ENCODE results near the gene CNKSR2.
"Not testable (repeated sequence)": the region's sequence is repeated elsewhere in the genome, so short reads cannot be mapped to it uniquely, and the experiment has no call there.

CNKSR2 gene

GRCh38 chrX:21438792-21439191 is 64.6 kb downstream of the CNKSR2 start:
- DNase-seq (ENCODE audit: extremely low read depth in 1 of 2, low read depth in 1 of 2), result no peak

GRCh38 chrX:21440911-21441310 is 66.7 kb downstream of the CNKSR2 start:
- DNase-seq (ENCODE audit: extremely low read depth in 1 of 2, low read depth in 1 of 2), result no peak

- no peak for DNase-seq (ENCODE audit: extremely low read depth in 1 of 2, low read depth in 1 of 2)
Measured at GRCh38 chrX:21457718-21458117, 83.5 kb downstream of the CNKSR2 start.

GRCh38 chrX:21469071-21469470 is 94.9 kb downstream of the CNKSR2 start:
- DNase-seq (ENCODE audit: extremely low read depth in 1 of 2, low read depth in 1 of 2), result no peak

GRCh38 chrX:21476909-21477308 is 102.7 kb downstream of the CNKSR2 start:
- no peak for DNase-seq (ENCODE audit: extremely low read depth in 1 of 2, low read depth in 1 of 2)

- no peak for DNase-seq (ENCODE audit: extremely low read depth in 1 of 2, low read depth in 1 of 2)
Measured at GRCh38 chrX:21479695-21480270, 105.6 kb downstream of the CNKSR2 start.

- DNase-seq (ENCODE audit: extremely low read depth in 1 of 2, low read depth in 1 of 2), result no peak
Measured at GRCh38 chrX:21481761-21482160, 107.5 kb downstream of the CNKSR2 start.

GRCh38 chrX:21484051-21484450 is 109.8 kb downstream of the CNKSR2 start:
- DNase-seq (ENCODE audit: extremely low read depth in 1 of 2, low read depth in 1 of 2), result not testable (repeated sequence)

- no peak for DNase-seq (ENCODE audit: extremely low read depth in 1 of 2, low read depth in 1 of 2)
Measured at GRCh38 chrX:21487832-21488231, 113.6 kb downstream of the CNKSR2 start.

- no peak for DNase-seq (ENCODE audit: extremely low read depth in 1 of 2, low read depth in 1 of 2)
Measured at GRCh38 chrX:21490341-21490740, 116.1 kb downstream of the CNKSR2 start.

GRCh38 chrX:21493226-21493830 is 119.1 kb downstream of the CNKSR2 start:
- DNase-seq (ENCODE audit: extremely low read depth in 1 of 2, low read depth in 1 of 2), result no peak

GRCh38 chrX:21503593-21503992 is 129.4 kb downstream of the CNKSR2 start:
- no peak for DNase-seq (ENCODE audit: extremely low read depth in 1 of 2, low read depth in 1 of 2)

- no peak for DNase-seq (ENCODE audit: extremely low read depth in 1 of 2, low read depth in 1 of 2)
Measured at GRCh38 chrX:21509912-21510311, 135.7 kb downstream of the CNKSR2 start.

- DNase-seq (ENCODE audit: extremely low read depth in 1 of 2, low read depth in 1 of 2), result no peak
Measured at GRCh38 chrX:21524008-21524407, 149.8 kb downstream of the CNKSR2 start.

- no peak for DNase-seq (ENCODE audit: extremely low read depth in 1 of 2, low read depth in 1 of 2)
Measured at GRCh38 chrX:21528076-21528475, 153.9 kb downstream of the CNKSR2 start.

GRCh38 chrX:21529771-21530170 is 155.6 kb downstream of the CNKSR2 start:
- DNase-seq (ENCODE audit: extremely low read depth in 1 of 2, low read depth in 1 of 2), result no peak

GRCh38 chrX:21544642-21545041 is 170.4 kb downstream of the CNKSR2 start:
- not testable (repeated sequence) for DNase-seq (ENCODE audit: extremely low read depth in 1 of 2, low read depth in 1 of 2)

- DNase-seq (ENCODE audit: extremely low read depth in 1 of 2, low read depth in 1 of 2), result no peak
Measured at GRCh38 chrX:21559417-21559816, 185.2 kb downstream of the CNKSR2 start.

- no peak for DNase-seq (ENCODE audit: extremely low read depth in 1 of 2, low read depth in 1 of 2)
Measured at GRCh38 chrX:21565025-21565424, 190.8 kb downstream of the CNKSR2 start.

- DNase-seq (ENCODE audit: extremely low read depth in 1 of 2, low read depth in 1 of 2), result no peak
Measured at GRCh38 chrX:21574793-21575192, 200.6 kb downstream of the CNKSR2 start.

GRCh38 chrX:21581479-21581878 is 207.3 kb downstream of the CNKSR2 start:
- no peak for DNase-seq (ENCODE audit: extremely low read depth in 1 of 2, low read depth in 1 of 2)

- no peak for DNase-seq (ENCODE audit: extremely low read depth in 1 of 2, low read depth in 1 of 2)
Measured at GRCh38 chrX:21586001-21586400, 211.8 kb downstream of the CNKSR2 start.

All from activated CD8-positive, alpha-beta memory T cell treated with anti-CD3 and anti-CD28 coated beads for 1 hour (primary cell).